ENCODE data around the gene UPF3A. TPM values are rescaled to one million over a fixed set of nuclear protein-coding genes. Genes with fewer than 3 reads are reported as not detected.

The UPF3A gene
- total and polyA plus RNA-seq, 9 of the 15 experiments (the other 6 are each of a cell fraction or from before 2014, with no cell fraction given): 15.6 to 76.5 (median 40.9) TPM

DNA sequence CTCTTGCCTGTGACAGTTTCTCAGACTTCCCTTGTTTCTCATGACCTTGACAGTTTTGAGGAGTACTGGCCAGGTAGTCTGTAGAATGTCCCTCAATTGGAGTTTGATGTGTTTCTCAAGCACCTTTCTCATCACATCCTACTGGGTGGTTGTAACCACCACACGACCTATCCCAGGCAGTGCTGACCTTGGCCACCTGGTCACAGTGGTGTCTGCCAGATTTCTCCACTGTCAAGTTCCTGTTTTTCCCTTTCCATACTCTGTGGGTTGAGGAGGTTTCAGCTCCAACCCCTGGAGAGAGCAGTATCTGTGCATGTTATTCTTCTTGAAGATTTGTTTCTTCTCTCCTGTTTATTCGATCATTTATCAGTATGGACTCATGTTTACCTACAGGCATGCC lies 8.4 kb upstream of the UPF3A start:
- Histone ChIP-seq H4K20me1 (replicated peaks; ENCODE audit: control insufficient read depth, insufficient read depth, low read length) (no peaks in the 10 kb centered on the region; the same call in 1 of the 2 replicates), H3K9ac (ENCODE audit: insufficient read depth in 1 of 2, low read depth in 2 of 2, low read length in 2 of 2) (no peak overlapping the region), H3K4me3 (no peak overlapping the region), H3K9me3 (replicated peaks; ENCODE audit: control insufficient read depth, insufficient read depth, low read depth, low read length) (peaks cover 2% of the 10 kb centered on the region; the same call in 1 of the 2 replicates), H3K4me2 (ENCODE audit: insufficient read depth, low read length) (no peak overlapping the region), H3K9me1 (ENCODE audit: control insufficient read depth, insufficient read depth, low read length) (no peaks in the 10 kb centered on the region), H3K36me3 (ENCODE audit: control insufficient read depth, insufficient read depth, low read length) (peaks cover 74% of the 10 kb centered on the region), H3K27ac (ENCODE audit: extremely low read depth, low read depth, low read length) (no peak overlapping the region), H3K27me3 (ENCODE audit: control insufficient read depth in 2 of 2, insufficient read depth in 2 of 2, low read length in 2 of 2) (no peaks in the 10 kb centered on the region), H3K4me1 (replicated peaks in 1 of 2; ENCODE audit: control insufficient read depth in 2 of 2, insufficient read depth in 2 of 2, low read length in 2 of 2) (no peaks in the 10 kb centered on the region; a peak in 1 of 5 replicates), H2AFZ (ENCODE audit: low read depth, low read length) (no peak overlapping the region), H3K79me2 (ENCODE audit: control insufficient read depth, insufficient read depth, low read length) (no peaks in the 10 kb centered on the region)
- CTCF ChIA-PET (ENCODE audit: low intra/inter-chr PET ratio): no interaction called here
- peak; percentile 14 for TF ChIP-seq POLR2B (IDR thresholded peaks at IDR 0.05; ENCODE audit: low read depth, partially characterized antibody)
- no peak for TF ChIP-seq ZNF507 (tag; conservative IDR thresholded peaks at IDR 0.05)
- intact Hi-C loops (cut with micrococcal nuclease) (no loop called here), in situ Hi-C loops (cut with MboI) (no loop called here)
- BruUV-seq (replicated peaks): no TSS peak
- 77% methylated on average over 2 of the region's 2 CpGs for WGBS (ENCODE audit: insufficient coverage, low coverage, missing lambda C conversion rate)
- ATAC-seq (peak; percentile 34; the same call in 2 of the 3 replicates), FAIRE-seq (no peak), DNase-seq (ENCODE audit: extremely low read depth in 1 of 4, low spot score in 3 of 4) (no peak)
- POLR2A ChIA-PET: no interaction called here

GRCh38 chr13:114275304-114275703 lies 6.1 kb upstream of the UPF3A start:
- in situ Hi-C loops (cut with MboI): no loop called here
- H3K36me3 ChIP-seq (ENCODE audit: control insufficient read depth, insufficient read depth, low read length): peaks cover 63% of the 10 kb centered on the region
- H3K9me3 ChIP-seq (replicated peaks; ENCODE audit: control insufficient read depth, insufficient read depth, low read depth, low read length): no peaks in the 10 kb centered on the region
- POLR2A ChIA-PET: no interaction called here
- no peak overlapping the region for H3K27ac ChIP-seq (ENCODE audit: extremely low read depth, low read depth, low read length)
- no peaks in the 10 kb centered on the region for H3K9me1 ChIP-seq (ENCODE audit: control insufficient read depth, insufficient read depth, low read length)
- H3K4me2 ChIP-seq (ENCODE audit: insufficient read depth, low read length): no peak overlapping the region
- 90% methylated on average over 7 of the region's 7 CpGs for WGBS (ENCODE audit: insufficient coverage, low coverage, missing lambda C conversion rate)
- peaks cover 7 to 21% of the 10 kb centered on the region in 2 experiments for H3K4me1 ChIP-seq (replicated peaks in 1 of 2; ENCODE audit: control insufficient read depth in 2 of 2, insufficient read depth in 2 of 2, low read length in 2 of 2)
- peaks cover 6% of the 10 kb centered on the region; the same call in 1 of the 3 replicates for H3K79me2 ChIP-seq (ENCODE audit: control insufficient read depth, insufficient read depth, low read length)
- H3K4me3 ChIP-seq: no peak overlapping the region
- no peaks in the 10 kb centered on the region for H3K27me3 ChIP-seq (ENCODE audit: control insufficient read depth in 2 of 2, insufficient read depth in 2 of 2, low read length in 2 of 2)
- CTCF ChIA-PET (ENCODE audit: low intra/inter-chr PET ratio): no interaction called here
- no peak overlapping the region for H3K9ac ChIP-seq (ENCODE audit: insufficient read depth in 1 of 2, low read depth in 2 of 2, low read length in 2 of 2)
- intact Hi-C loops (cut with micrococcal nuclease): no loop called here
- DNase-seq (ENCODE audit: extremely low read depth in 1 of 4, low spot score in 3 of 4) (no peak), FAIRE-seq (no peak), ATAC-seq (no peak)
- H2AFZ ChIP-seq (ENCODE audit: low read depth, low read length): no peak overlapping the region
- BruUV-seq (replicated peaks): no TSS peak
- H4K20me1 ChIP-seq (replicated peaks; ENCODE audit: control insufficient read depth, insufficient read depth, low read length): no peaks in the 10 kb centered on the region; the same call in 1 of the 2 replicates
- no peak for TF ChIP-seq HLTF (IDR thresholded peaks at IDR 0.05)
- peak; percentile 44 for TF ChIP-seq NFIC (IDR thresholded peaks at IDR 0.05)
- no peak for TF ChIP-seq E4F1 (CRISPR knock-in tag; IDR thresholded peaks at IDR 0.05; ENCODE audit: borderline replicate concordance)

Data from K562 (cell line).